GM18507 (cell line): ENCODE data around the gene ANKRD39.
A peak's percentile ranks its signal among the peaks of the same experiment; 100 is the strongest.
"Not testable (repeated sequence)": the region's sequence is repeated elsewhere in the genome, so short reads cannot be mapped to it uniquely, and the experiment has no call there.

ENCODE experiments used
- DNase-seq: peaks from one replicate; pipeline ENCODE4 v3.0.0; 2011; ENCODE audit warnings: low read depth; ENCODE audit not compliant: insufficient read length; ENCODE audit errors: extremely low spot score
- FAIRE-seq: peaks from 2 replicates; lab custom pipeline; 2011; peaks lifted over from hg19 to GRCh38; lab: Jason Lieb, UNC

The ANKRD39 gene

GRCh38 chr2:96816127-96816835 is 41.5 kb downstream of the ANKRD39 start, which contains the start of gene CNNM3:
CNNM3 (plus strand) TSS chr2:96816268; CDS start chr2:96816278, 10 bp downstream.
- DNase-seq = peak; percentile 98
- FAIRE-seq = peak; percentile 66

GRCh38 chr2:96815326-96816126 is 42.3 kb downstream of the ANKRD39 start:
- no peak for DNase-seq
- FAIRE-seq = peak; percentile 72

- DNase-seq (no peak), FAIRE-seq (no peak)
Measured at GRCh38 chr2:96813656-96814055, 44.2 kb downstream of the ANKRD39 start.

GRCh38 chr2:96811917-96812316 is 45.9 kb downstream of the ANKRD39 start:
- no peak for DNase-seq
- FAIRE-seq = no peak

GRCh38 chr2:96810783-96811192 is 47.0 kb downstream of the ANKRD39 start:
- no peak for DNase-seq
- FAIRE-seq = no peak

- DNase-seq = no peak
- no peak for FAIRE-seq
Measured at GRCh38 chr2:96809951-96810782, 47.6 kb downstream of the ANKRD39 start.

GRCh38 chr2:96809216-96809882 is 48.5 kb downstream of the ANKRD39 start:
- DNase-seq (no peak), FAIRE-seq (no peak)

GRCh38 chr2:96808176-96808837 is 49.5 kb downstream of the ANKRD39 start:
- FAIRE-seq = no peak
- DNase-seq = no peak

GRCh38 chr2:96807127-96807471 is 50.7 kb downstream of the ANKRD39 start:
- FAIRE-seq (no peak), DNase-seq (no peak)

GRCh38 chr2:96806468-96807126 is 51.2 kb downstream of the ANKRD39 start:
- DNase-seq (peak; percentile 47), FAIRE-seq (peak; percentile 91)

- not testable (repeated sequence) for DNase-seq, FAIRE-seq
Measured at GRCh38 chr2:96805946-96806345, 51.9 kb downstream of the ANKRD39 start.

GRCh38 chr2:96804986-96805385 is 52.8 kb downstream of the ANKRD39 start:
- DNase-seq = no peak
- FAIRE-seq = no peak

- no peak for FAIRE-seq
- no peak for DNase-seq
Measured at GRCh38 chr2:96802721-96803120, 55.1 kb downstream of the ANKRD39 start.

- DNase-seq (peak; percentile 36), FAIRE-seq (peak; percentile 82)
Measured at GRCh38 chr2:96801786-96802595, 55.8 kb downstream of the ANKRD39 start.

- FAIRE-seq = peak; percentile 90
- DNase-seq = peak; percentile 75
Measured at GRCh38 chr2:96801005-96801785, 56.6 kb downstream of the ANKRD39 start.

GRCh38 chr2:96800061-96801004 is 57.5 kb downstream of the ANKRD39 start:
- no peak for FAIRE-seq
- DNase-seq = no peak
